GM12874 (cell line): ENCODE measurements around the gene PHF5A.

Experiments used
- TF ChIP-seq, protein P1 (sequence below): IDR thresholded peaks from 2 replicates; pipeline ENCODE4 v1.5.1; 2011; ENCODE audit warnings: low read depth, mild to moderate bottlenecking, control low read depth, low read length, moderate library complexity; ENCODE audit not compliant: insufficient read depth

Gene PHF5A

DNA sequence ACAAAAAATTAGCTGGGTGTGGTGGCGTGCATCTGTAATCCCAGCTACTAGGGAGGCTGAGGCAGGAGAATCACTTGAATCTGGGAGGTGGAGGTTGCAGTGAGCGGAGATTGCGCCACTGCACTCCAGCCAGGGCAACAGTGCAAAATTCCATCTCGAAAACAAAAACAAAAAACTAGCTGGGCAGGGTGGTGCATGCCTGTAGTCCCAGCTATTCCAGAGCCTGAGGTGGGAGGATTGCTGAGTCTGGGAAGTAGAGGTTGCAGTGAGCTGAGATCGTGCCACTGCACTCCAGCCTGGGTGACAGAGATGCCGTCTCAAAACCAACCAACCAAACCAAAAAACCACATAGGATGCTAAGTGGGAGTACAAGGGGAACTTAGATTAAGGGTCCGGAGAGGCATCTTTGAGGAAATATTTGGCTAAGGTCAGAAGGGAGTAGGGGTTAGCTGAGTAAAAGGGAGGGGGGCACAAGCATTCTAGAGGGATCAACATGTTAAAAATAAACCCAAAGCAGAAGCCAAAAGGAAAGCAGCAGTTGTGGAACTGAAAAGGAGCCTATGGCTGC lies 10.2 kb downstream of the PHF5A start:
- TF ChIP-seq, protein P1, sequence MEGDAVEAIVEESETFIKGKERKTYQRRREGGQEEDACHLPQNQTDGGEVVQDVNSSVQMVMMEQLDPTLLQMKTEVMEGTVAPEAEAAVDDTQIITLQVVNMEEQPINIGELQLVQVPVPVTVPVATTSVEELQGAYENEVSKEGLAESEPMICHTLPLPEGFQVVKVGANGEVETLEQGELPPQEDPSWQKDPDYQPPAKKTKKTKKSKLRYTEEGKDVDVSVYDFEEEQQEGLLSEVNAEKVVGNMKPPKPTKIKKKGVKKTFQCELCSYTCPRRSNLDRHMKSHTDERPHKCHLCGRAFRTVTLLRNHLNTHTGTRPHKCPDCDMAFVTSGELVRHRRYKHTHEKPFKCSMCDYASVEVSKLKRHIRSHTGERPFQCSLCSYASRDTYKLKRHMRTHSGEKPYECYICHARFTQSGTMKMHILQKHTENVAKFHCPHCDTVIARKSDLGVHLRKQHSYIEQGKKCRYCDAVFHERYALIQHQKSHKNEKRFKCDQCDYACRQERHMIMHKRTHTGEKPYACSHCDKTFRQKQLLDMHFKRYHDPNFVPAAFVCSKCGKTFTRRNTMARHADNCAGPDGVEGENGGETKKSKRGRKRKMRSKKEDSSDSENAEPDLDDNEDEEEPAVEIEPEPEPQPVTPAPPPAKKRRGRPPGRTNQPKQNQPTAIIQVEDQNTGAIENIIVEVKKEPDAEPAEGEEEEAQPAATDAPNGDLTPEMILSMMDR = no peak

DNA sequence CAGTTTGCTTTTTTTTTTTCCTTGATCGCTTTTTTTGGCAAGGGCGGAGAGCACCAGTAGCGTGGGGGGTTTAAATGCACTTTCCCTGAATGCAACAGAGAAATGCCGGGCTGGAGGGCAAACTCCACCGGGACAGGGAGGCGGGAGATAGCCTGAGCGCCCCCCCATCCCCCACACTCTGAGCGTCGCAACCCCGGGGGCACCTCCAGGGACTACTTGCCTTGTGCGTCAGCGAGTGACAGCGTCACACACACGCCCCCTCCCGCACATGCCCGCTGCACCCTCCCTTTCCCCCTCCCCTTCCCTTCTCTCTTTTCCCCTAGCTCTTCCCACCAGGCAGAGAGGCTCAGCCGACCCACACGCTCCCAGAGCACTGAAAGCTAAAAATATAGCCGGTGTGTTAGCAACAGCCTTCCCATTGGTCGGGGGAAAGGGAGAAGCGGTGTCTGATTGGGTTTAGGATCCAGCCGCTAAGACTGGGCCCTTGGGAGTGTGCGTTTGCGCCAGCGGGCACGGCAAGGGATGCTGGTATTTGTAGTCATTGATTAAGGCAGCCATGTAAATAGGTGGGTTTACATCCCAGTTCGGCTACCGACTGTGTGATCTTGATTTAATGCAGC lies 20.2 kb downstream of the PHF5A start:
- TF ChIP-seq, protein P1 = no peak

DNA sequence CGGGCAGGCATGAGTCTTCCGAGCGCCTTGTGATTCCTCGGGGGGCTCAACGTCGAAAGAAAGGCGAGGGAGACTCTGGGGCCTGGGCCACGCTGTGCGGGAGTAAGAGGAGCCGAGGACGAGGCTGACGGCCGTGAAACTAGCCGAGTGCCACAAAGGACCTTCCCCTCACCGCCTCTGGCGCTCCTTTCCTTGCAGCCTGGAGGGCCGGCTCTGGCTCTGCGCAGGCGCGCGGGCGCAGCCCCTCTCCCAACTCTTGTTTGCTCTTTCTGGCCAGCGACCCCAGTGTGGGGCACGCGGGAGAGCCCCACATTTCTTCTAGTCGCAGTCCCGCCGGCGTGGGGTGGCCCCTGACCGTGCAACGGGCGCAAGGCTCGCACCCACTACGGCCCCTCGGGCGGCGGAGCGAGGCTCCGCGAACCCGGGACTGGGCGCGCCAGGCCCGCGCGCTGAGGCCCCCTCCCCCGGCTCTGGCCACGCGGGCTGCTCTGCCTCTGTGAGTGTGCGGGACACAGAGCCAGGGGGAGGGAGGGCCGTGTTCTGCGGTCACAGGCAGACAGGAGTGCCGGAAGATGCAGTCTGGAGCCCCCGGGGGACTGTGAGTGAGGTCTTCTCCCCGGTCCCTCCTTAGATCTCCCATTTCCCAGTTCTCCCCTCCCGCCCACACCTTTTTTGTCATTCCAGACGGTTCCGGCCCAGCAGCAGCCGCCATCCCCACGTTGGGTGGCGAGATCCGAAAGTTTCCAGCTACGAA lies 20.9 kb downstream of the PHF5A start:
- TF ChIP-seq, protein P1 = no peak

DNA sequence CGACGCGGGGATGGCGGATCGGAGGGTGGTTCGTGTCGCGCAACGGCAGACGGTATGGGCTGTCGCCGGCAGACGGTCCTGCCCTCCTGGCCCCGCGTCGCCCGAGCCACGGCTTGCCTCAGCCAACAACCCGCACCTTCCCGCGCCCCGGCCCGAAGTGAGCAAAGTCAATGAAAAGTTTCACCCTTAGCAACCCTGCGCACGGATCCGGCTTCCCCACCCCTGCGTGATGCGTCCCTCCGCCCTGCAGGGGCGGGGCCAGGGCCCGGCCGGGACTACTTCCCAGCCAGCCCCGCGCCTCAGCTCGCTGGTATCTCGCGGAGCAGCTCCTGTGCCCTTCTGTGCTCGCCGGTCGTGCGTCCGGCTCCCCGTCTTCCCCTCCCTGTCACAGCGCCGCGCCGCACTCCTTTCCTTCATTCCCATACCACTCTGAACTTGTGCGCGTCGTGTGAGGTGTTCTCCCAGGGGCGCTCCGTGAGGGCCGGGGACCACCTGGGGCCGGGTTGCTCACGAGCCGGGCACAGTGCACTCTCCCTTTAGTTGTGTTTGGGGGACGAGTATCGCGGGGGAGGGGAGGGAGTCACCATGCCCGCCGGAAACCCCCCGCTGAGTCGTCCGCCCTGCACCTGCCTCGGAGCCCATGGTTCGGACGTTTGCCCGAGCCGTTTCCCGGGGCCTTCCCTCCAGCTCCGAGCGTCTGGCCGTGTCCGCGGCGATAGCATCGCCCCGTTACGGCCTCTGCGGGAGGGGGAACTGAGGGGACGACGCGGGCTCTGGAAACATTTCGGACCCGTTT lies 21.7 kb downstream of the PHF5A start, which contains the start of gene TOB2:
TSS of gene TOB2 (minus strand) at position 163 of the 796 bp plus-strand sequence. CDS start 9,456 bp downstream, outside the sequence.
- TF ChIP-seq, protein P1 = no peak

DNA sequence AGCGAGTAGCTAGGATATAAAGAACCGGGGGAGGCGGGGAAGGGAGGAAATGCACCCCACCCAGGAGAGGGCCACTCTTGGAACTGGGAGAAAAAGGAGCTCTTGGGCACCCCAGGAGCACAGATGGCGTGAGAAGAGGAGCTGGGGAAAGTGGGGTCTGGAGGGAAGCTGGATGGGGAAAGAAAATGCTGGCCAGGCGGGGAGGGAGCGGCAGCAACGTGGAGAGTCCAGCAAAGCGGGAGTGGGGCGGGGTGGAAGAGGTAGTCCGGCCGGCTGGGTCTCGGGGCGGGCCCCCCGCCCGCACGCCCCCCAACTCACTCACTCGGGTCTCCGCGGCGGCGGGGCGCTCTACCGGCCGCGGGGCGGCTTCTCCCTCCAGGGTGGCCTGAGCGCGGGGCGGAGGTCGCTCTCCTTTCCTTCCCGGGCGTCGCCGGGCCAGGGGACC lies 22.4 kb downstream of the PHF5A start:
- TF ChIP-seq, protein P1 = no peak

DNA sequence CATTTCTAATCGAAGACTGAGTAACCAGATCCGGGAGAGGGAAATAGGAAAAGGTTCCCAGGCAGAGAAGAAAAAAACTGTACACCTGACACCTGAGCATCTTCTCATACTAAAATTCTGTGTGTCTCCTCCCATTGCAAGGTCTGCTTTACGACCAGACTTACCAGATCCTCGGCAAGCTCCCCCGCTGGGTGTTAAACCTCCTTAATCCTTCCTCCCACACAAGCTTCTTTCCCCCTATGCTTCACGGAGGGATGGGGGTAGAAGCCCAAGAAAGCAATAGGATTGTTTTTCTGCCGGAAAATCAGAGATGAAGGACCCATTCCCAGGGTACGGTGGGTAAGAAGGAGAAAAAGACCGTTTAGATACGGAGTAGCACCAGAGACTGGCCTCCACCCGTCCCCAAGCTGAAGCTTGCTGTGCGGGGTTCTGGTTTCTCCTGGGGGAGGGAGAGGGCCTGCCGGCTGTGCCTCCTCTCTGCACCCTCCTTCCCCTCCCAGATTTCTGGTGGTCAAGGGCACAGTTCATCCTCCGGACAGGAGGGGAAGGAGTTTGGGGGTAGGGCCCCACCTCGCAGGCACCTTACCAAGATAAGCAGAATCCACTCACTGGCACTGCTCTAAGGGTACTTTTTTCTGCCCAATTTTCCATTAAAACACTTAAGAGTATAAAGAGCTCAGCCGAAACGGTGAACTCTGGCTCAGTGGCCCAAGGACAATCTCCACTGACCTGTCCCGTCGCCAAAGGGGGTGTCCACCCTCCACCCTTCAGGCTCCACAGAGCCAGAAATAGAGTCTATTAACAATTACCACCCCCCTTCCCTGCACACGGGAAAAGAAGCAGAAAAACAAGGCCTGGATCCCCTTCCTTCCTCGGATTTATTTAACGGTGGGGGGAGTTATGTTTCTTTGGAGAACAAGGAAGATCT lies 23.1 kb downstream of the PHF5A start:
- TF ChIP-seq, protein P1 = no peak
